OCI-M1 (cell line): Measurements from ENCODE around the gene H19.

Source experiments
- DNase-seq: peaks from one replicate; lab custom pipeline; 2025; lab: John Stamatoyannopoulos, UW

H19 gene

DNA sequence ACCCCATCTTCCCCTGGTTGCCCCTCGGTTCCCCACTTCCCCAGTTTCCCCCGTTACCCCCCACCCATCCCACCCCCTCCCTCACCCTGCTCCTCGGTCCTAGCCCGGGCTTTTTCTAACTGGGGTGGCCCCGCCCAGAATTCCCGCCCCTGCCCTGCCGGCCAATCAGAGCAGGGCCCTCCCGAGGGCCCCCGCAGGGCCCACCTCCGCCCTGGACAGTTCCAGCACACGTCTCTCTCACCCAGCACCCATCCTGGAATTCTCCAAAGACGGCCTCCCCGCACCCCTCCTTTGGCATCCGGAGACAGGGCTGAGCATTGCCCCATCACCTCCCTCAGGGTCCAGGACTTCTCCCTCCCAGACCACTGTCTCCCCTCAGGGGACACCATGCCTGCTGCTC is at the start of gene H19:
H19 (minus strand) TSS at position 88 of the 400 bp plus-strand sequence.
- no peak for DNase-seq

DNA sequence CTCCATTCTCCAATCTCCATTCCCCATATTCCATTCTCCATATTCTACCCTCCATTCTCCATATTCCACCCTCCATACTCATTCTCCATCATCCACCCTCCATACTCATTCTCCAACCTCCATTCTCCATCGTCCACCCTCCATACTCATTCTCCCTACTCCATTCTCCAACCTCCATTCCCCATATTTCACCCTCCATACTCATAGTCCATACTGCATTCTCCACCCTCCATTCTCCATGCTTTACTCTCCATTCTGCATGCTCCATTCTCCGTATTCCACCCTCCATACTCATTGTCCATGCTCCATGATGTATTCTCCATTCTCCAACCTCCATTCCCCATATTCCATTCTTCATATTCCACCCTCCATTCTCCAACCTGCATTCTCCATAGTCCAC is 44.3 kb upstream of the H19 start:
- no peak for DNase-seq

DNA sequence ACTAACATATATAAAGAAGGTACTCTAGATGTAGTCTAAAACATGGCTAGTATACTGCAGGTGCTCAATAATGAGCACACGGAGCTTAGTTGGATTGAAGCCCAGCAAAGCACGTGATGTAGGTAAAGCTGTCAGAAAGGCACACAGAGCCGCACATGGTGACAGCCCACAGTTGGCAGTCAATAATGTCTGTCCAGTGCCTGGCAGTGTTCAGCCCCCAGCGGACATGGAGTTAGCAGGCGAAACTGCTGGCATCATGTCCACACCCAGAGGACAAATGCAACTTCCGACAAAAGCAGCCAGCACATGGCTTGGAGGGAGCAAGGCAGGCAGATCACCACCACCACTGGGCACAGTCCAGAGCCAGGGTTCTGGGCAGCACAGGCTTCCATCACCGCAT is 43.5 kb upstream of the H19 start:
- no peak for DNase-seq

DNA sequence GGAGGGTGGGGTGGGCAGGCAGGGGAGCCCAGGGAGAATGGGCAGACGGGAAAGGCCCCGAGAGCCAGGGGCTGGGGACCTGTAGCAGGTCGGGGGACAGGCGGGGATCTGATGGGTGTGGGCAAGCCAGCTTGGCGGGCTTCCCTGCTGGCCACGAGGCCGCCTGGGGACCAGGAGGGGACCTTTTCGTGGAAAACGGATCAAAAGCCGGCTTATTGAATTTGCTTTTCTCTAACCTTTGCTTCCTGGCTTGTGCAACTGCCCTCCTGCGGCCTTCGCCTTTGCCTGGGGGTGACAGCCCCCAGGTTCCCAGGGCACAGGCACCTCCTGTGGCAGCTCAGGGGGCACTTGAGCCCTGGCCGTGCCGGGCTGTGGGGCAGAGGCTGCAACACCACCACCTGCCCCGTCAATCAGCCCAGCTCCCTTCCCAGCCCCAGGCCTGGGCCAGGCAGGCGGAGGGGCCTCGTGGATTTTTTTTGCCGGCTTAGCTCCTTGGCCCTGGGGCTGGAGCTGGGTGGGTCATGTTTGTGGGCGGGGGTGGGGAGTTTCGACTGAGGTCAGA is 41.6 kb upstream of the H19 start:
- DNase-seq = no peak

DNA sequence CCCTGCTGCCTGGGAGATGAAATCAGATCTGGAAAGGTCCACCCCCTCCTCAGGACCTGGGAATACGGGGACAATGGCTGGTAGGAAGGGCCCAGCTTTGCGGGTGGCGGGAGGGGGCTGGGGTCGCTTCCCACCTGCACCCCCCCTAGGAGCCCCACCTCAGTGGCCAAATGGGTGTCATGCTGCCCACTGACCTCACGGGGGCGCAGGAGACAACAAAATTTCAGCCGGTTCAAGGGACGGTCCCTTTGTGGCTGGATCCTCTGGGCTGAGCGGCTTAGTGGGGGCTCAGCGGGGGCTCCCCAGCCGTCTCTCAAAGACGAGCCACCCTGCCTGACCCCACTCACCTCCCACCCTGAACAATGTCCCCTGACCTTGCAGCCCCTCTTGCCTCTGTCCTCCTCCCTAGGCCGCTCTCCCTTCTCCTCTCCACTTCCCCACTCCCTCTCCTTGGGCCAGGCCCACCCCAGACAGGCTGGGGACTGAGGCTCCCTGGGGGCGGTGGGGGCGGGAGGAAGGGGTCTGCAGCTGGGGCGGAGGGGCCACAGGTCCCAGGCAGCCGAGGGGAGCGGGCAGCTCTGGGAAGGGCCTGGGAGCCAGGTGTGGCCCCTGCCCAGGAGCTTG is 39.3 kb upstream of the H19 start:
- DNase-seq = no peak

DNA sequence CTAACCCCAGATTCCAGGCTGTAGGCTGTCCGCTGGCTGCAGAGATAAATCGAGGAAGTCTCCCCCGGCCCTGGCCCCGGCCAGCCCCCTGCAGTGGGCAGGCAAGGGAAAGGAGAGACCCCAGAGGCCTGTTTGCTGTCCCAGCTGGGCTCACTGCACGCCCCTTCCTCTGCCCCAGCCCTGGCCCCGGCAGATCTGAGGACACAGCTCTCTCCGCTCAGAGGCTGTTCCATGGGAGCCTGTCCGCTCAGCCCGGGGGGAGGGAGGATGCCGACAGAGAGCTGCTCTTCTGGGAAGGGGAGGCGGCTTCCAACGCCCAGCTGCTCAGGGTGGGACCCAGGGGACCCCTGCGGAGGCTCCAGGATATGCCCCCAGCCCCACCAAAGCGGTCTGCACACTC is 37.7 kb upstream of the H19 start:
- no peak for DNase-seq

DNA sequence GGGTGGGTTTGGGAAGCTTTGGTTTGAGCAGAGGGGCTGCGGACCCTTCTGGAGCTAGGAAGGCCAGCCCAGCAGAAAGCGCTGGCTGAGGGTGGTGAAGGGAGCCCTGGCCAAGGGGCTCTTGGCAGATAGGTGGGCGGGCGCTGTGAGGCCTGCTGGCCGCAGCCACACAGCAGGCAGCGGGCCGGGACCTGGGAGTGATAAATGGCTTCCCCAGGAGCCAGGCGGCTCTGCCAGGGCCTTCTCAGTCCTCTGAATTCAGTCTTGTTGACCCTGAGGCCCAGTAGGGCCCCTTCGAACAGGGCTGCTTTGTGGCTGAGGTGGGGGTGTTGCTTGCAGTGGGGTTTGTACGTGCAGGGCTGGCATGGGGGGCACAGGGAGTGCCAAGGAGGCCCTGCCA is 33.4 kb upstream of the H19 start:
- DNase-seq = no peak

DNA sequence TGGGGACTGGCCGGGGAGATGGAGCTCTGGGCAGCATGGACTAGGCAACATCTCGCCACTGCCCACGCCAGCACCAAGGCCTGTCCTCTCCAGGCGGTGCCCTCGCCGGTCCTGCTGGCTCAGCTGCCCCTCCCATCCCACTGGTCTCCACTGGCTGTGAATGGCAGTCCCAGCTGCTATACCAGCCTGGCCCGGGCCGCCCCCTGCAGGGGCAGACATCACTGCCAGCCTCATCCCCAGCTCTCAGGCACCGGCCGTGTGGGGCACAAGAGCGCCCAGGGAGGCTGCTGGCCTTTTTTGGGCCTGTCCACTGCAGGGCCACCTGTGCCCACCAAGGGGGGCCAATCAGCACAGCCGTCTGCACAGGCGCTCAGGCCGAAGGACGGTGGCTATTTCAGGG is 30.1 kb upstream of the H19 start:
- no peak for DNase-seq

DNA sequence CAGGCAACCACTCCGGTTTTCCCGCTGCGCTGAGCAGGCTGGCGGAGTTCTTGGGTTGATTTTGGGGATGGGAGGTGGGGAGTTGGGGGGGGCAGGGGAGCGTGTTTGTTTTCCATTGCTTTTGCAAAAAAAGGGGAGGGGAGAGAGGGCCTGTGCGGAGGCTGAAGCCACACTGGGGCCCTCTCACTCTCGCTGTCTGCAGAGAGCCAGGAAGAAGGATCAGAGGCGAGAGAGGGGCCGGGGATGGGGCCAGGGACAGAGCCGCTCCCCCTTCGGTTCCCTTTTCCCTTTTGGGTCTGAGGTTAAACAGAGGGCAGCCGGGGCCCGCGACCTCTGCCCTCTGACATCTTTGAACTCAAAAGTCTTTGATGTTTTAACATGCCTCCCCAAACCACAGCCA is 17.4 kb upstream of the H19 start:
- DNase-seq = no peak

DNA sequence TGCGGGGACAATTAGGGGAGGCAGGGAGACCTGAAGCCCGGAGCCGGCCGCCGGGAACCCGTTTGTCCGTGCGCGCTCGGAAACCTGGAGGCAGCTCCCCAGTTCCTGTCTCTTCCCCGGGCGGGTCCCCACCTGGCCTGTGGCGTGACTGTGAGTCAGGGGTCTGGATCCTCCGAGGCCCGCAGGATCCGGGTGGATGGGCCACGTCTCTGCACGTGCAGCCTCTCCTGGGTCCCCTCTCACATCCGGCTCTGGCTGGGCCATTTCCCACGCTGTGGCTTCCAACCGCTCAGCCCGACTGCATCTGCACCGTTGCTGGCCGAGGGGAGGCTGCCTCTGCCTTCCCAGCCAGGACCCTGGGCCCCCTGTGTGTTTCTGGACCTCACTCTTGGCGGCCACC is 14.8 kb upstream of the H19 start:
- no peak for DNase-seq

DNA sequence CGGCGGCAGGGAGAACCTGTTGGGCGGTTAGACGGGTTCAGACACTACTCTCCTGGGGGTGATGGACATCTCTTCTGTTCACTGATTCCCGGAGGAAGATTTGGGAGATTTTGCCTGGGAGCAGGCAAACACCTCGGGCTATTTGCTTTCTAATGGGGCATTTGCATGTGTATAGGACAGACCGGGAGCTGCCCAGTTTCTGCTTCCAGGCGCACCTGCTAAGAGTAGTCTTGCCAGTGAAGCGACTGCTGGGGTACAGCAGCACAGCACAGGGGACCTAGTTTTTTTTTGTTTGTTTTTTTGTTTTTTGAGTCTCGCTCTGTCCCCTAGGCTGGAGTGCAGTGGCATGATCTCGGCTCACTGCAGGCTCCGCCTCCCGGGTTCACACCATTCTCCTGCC is 6.8 kb upstream of the H19 start:
- no peak for DNase-seq

DNA sequence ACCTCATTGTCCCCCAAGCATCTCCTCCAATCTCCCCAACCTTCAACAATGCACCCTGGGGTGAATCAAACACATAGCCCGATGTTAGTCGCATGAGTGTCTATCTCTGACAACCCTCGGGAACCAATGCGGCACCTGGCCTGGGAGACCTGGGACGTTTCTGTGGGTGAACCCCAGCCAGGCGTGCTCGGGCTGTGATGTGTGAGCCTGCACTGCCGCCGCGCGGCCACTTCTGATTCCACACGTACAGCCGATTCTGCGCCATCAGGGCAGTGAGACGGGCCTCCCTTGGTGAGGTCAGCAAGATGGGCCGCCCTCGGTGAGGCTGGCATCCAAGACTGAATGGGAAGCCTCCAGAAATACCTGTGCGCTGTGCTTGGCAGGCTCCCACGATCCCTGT is 5.2 kb upstream of the H19 start:
- no peak for DNase-seq

DNA sequence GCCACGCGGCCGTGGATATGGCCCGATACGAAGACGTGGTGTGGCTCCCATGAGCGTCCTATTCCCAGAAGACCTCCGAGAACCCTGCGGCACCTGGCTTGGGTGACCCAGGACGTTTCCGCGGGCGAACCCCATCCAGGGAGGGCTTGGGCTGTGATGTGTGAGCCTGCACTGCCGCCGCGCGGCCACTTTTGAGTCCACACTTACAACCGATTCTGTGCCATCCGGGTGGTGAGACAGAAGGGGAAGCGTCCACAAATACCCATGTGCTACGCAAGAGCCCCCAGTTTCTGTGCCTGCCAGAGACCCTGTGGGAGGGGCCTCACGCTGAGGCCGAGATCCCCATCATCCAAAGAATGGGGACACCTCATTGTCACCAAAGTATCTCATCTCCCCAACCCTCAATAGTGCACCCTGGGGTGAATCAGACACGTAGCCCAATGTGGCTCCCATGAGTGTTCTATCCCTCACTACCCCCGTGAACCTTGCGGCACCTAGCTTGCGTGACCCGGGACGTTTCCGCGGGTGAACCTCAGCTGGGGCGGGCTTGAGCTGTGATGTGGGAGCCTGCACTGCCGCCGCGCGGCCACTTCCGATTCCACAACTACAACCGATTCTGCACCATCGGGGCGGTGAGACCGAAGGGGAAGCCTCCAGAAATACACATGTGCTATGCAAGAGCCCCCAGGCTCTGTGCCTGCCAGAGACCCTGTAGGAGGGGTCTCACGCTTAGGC is 4.6 kb upstream of the H19 start:
- DNase-seq = no peak

DNA sequence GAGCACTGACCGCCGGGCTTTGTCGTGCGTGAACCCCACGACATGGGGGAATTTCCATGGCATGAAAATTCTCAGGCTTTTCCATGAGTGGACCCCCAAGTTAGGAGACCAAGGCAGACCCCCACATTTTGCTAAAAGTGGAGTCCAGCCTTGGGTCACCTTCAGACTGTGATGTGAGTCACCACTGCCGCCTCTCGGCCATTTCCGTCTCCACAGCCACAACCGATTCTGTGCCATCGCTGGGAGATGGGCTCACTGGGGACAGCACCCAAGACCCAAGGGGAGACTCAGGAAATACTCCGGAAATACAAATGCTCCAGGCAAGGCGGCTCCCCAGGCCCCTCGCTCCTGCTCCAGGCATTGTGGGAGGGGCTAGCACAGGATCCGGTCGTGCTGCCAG is 1.2 kb upstream of the H19 start:
- DNase-seq = no peak

DNA sequence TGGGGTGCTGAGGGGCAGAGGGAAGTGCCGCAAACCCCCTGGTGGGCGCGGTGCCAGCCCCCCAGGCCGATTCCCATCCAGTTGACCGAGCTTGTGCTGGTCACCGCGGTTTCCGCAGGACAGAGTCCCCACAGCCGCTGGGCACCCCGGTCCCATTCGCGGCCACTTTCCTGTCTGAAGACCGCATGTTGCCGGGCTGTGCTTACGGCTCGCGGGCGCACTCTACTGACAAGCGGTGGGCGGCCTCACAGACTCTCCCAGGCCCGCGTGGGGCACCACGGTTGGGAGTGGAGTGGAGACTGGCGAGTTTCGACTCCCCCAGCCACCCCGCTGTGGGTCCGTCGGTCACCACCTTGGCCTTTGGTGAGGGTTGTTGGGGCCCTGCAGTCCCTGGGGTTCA is 648 bp upstream of the H19 start:
- no peak for DNase-seq

DNA sequence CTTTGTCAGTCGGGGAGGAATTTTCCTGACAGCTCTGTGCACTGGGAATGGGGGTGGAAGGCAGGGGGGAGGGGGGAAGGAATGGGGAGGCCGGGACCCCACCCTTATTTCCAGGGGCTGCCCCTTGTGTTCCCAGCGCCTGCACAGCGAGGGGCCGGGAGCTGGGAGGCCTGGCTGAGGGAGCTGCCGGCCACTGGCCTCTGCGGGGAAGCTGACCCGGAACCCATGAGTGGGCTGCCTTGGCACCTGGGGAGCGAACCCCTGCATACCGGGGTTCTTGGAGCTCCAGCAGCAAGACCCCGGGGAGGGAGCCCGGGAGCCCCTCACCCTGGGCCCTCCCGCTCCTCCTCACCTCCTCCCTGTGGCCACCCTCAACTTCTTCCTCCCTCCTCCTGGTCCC is 3.5 kb downstream of the H19 start:
- DNase-seq = no peak

DNA sequence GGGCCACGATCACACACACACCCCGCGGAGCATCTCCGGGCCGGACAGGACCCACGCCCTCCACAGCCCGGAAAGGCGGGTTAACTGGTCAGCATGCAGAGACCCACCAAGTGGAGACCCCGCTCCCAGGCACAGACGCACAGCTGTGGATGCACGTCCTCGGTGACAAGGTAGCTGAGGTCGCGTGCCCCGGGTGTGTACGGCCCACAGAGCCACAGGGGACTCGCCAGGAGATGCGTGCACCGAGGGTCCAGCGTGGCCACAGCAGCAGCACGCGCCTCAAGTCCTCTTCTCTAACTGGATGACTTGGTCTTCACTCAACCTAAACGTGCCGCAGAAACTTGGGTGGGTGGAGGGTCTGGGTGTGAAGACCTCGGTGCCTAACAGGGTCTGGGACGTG is 5.5 kb downstream of the H19 start:
- DNase-seq = no peak

DNA sequence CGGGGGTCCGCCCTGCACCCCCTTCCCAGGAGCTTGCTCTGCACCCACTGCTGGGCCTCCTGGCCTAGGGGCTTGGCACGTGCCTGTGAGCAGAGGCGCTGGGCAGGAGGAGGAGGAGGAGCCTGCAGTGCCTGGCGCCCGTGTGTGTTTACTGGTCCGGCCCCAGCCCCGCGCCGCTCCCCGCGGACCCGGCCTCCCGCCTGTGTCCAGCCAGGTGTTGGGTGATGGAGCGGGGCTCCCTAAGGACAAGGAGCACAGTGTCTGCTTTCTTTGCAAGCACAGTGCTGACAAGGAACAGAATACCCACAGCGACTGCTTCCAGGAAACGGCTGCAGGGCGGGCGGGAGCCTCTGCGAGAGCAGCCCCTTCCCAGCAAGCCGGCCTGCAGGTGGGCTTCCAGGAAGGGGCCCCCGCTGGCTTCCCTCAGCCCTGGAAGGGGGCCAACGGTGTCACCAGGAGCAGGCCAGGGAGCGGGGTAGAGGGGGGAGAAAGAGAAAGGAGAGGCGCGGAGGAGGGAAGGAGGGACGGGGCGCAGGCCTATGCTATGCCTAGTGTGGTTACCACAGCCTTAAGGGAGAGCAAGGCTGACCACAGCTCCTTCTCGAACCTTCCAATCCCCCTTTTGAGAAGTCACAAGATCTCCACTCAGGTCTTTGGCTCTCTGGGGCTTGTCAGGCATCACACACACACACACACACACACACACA is 6.6 kb downstream of the H19 start:
- no peak for DNase-seq

DNA sequence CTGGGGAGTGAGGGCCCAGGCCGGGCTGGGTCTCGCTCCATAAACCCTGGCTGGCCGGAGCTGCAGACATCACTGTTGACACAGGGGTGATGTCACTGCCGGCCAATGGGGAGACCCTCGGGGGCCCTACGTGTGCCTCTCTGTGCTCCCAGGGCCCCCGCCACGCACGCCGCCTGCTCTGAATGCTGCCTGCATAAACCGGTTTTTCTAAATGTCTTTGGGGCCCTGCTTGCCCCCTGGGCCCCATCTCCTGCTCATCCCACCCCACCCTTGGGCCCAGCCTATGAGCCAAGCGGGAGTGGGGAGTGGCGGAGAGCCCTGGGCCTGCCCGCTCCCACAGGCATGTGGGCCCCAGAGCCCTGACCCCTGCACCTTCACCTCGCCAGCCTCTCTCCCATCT is 7.7 kb downstream of the H19 start:
- no peak for DNase-seq

DNA sequence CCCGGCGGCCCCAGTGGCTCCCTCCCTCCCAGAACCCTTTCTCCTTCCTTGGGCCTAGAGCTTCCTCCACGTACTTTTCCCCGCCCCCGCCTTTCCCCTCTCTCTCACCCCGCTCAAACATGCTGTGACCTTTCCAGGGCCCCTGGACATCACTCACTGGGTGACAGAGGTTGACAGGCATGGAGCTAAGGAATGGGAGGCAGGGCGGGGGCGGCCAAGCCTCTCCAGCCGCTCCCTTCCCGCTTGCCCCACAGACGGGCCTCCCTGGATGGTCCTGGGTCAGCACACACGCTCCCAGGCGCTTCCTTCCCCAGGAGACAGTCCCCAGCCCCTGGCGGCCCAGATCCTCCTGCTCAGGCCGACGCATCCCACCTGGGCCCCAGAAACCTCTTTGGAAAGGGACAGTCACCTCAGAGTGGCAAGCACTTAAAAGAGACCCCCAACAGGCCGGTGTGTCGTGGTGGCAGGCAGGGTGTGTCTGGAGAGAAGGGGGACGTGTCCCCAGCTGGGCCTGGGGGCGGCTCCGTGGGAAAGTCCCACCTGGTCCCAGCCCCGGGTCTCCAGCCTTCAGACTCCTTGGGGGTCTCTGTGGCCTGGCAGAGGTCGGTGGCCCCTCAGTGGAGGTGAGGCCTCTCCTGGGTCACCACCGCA is 8.8 kb downstream of the H19 start:
- no peak for DNase-seq

DNA sequence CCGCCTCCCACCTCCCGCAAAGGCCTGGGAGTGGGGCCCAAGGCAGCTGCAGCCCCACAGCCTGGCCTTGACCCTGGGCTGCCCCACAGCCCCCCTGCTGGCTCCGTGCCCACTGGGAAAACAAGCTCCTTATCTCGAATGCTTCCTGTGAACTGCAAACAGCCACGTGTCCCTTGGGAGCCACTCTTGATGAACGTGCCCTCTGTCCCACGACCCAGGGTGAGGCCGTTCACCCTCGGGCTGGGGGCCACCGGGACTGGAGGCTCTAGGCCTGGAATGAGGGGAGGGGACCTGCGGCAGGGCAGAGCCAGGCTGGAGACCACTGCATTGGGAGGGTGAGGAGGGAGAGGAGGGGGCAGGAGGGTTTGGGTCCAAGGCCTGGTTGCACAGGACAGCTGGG is 9.5 kb downstream of the H19 start:
- DNase-seq = no peak

DNA sequence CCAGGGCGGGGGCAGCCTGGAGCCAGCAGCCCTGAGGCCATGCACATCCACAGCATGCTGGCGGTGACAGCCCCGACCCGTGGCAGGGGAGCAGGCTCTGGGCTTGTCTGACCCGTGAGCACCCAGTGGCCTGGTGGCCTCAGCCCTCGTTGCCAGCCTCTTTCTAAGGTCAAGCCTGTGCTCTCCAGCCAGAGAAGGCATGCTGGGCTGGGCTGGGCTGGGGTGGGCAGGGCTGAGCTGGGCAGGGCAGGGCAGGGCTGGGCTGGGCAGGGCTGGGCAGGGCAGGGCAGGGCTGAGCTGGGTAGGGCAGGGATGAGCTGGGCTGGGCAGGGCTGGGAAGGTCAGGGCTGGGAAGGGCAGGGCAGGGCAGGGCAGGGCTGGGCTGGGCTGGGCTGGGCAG is 10.6 kb downstream of the H19 start:
- DNase-seq = no peak

DNA sequence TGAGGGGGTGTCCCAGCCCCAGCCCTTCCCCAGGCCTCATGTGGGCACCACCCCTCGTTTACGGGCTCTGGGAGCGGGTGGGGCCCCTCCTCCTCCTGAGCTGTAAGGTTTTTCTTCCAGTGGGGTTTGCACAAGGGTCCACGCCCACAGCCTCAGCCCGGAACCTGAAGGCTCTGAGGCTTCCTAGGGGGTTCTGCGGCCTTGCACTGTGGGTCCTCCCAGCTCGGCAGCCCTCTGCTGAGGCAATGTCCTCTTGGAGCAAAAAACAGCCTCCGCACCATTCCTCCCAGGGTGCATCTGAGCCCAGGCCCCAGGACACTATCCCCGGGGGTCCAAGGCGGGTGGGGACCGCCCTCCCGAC is 14.1 kb downstream of the H19 start:
- no peak for DNase-seq
